HL-60 (cell line): ENCODE data around the gene FARP1.

Experiments
- DNase-seq, 2 experiments: peaks; one replicate each; pipeline ENCODE4 v3.0.0-alpha.2; 2010 to 2020; ENCODE audit warnings: low read depth in 1 of 2, low spot score in 1 of 2
- H3K27ac ChIP-seq: fragments of 250-450 bp; sonication (Bioruptor Pico); replicated peaks from 2 replicates; pipeline ENCODE4 v1.5.1; 2020; ENCODE audit warnings: mild to moderate bottlenecking, moderate library complexity
- H3K27me3 ChIP-seq: fragments of 250-450 bp; sonication (Bioruptor Pico); 2 replicates; pipeline ENCODE4 v1.5.1; 2021; ENCODE audit warnings: mild to moderate bottlenecking, moderate library complexity; ENCODE audit not compliant: insufficient read depth, poor library complexity, severe bottlenecking
- H3K4me3 ChIP-seq: replicated peaks from 2 replicates; pipeline ENCODE4 v1.5.1; 2011; ENCODE audit warnings: mild to moderate bottlenecking, control low read depth, low read length; ENCODE audit not compliant: insufficient read depth
- GABPA ChIP-seq: IDR thresholded peaks from 2 replicates; pipeline ENCODE4 v1.6.1; 2012; ENCODE audit warnings: low read depth
- POLR2AphosphoS5 ChIP-seq: IDR thresholded peaks from 2 replicates; pipeline ENCODE4 v1.6.1; 2012; ENCODE audit warnings: low read depth
- REST ChIP-seq: IDR thresholded peaks from 2 replicates; pipeline ENCODE4 v1.6.1; 2012; ENCODE audit warnings: low read depth; ENCODE audit not compliant: insufficient replicate concordance
- SPI1 ChIP-seq: IDR thresholded peaks from 2 replicates; pipeline ENCODE4 v1.6.1; 2012; ENCODE audit warnings: low read depth, mild to moderate bottlenecking, borderline replicate concordance
- TF ChIP-seq, protein P1 (sequence below): IDR thresholded peaks from one replicate; pipeline ENCODE4 v1.5.1; 2011; ENCODE audit warnings: low read length, control low read depth, inconsistent platforms; ENCODE audit not compliant: insufficient read depth

Gene FARP1

DNA sequence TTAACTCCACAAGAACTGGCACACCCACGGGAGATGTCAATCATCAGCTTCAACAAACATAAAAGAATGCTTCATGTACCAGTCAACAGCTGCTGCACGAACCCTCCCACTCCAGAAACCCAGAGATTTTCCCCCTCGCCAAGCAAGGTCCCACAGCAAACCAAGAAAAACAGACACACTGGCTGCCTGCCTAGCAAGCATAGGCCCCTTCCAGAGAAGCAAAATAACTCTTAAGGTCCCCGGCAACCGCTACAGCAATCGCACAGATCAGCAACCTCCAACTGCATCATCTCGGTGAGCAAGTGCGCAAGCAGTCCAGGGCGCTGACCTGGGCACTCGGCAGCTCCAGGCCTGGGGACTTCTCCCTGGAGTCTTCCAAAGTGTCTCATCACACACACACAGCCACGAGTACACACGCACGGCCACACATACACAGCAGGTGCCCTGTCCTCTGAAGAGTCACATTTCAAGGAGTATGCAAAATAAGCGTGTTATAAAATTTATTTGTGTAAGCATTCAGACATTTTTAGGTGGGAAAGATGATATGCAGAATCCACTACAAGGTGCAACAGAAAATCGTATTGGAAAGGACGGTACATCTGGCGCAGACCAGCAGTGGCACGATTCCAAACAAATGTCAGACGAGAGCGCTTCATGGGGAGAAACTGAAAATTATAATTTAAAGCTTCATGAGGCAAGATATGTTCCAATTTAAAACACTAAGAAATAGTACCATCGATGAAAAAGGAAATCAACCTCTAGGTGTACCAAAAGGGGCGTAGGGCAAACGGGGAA, 309.0 kb downstream of the FARP1 start:
- TF ChIP-seq POLR2AphosphoS5 (no peak), SPI1 (no peak), GABPA (no peak), REST (no peak)
- TF ChIP-seq, protein P1, sequence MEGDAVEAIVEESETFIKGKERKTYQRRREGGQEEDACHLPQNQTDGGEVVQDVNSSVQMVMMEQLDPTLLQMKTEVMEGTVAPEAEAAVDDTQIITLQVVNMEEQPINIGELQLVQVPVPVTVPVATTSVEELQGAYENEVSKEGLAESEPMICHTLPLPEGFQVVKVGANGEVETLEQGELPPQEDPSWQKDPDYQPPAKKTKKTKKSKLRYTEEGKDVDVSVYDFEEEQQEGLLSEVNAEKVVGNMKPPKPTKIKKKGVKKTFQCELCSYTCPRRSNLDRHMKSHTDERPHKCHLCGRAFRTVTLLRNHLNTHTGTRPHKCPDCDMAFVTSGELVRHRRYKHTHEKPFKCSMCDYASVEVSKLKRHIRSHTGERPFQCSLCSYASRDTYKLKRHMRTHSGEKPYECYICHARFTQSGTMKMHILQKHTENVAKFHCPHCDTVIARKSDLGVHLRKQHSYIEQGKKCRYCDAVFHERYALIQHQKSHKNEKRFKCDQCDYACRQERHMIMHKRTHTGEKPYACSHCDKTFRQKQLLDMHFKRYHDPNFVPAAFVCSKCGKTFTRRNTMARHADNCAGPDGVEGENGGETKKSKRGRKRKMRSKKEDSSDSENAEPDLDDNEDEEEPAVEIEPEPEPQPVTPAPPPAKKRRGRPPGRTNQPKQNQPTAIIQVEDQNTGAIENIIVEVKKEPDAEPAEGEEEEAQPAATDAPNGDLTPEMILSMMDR = no peak
- H3K27me3 ChIP-seq = no peaks in the 10 kb centered on the region
- no peak overlapping the region for H3K27ac ChIP-seq
- no peak for DNase-seq
- no peak overlapping the region for H3K4me3 ChIP-seq

DNA sequence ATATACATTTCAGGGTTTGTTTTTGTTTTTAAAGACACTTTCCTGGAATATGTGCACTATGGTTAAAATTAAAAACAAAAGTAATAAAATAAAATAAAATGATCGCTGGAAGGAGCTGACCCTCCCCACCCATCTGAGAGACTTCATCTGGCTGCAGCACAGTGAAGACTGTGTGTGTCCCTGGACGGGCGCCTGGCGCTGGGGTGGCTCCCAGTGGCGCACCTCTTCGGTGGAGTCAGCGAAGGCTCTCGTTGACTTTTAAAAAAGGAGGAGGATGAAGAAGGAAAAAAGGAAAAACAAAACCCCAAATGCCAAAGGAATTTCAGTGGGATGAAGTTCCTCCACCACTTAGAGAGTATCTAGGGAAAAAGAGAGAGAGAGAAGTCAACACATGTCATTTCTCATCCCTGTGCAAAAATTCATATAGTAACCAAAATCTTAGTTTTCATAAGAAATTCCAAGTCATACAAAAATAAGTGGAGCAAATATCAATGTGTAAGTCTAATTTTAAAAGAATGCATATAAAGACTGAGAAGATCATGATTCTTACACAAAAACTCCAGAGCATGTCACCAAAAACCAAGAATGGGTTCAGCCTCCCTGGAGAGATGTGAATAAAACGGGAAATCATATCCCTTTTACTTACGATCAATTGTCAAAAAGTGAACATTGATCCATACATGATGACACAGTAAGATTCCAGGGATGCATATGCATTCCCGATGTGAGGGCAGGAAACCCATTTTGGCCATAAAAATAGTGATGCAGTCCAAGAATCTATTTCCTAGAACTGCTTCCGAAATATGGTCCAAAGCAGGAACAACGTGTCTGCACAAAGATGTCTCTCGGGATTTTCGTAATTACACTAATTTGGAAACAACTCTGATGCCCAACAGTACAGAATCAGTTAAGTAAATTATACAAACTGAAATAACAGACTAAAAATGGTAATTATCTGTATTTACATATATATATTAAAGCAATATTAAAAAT, 310.3 kb downstream of the FARP1 start:
- Histone ChIP-seq H3K27ac (no peak overlapping the region), H3K27me3 (no peaks in the 10 kb centered on the region)
- TF ChIP-seq REST = no peak
- TF ChIP-seq SPI1 = no peak
- TF ChIP-seq GABPA = no peak
- TF ChIP-seq POLR2AphosphoS5 = no peak
- TF ChIP-seq, protein P1 = no peak

DNA sequence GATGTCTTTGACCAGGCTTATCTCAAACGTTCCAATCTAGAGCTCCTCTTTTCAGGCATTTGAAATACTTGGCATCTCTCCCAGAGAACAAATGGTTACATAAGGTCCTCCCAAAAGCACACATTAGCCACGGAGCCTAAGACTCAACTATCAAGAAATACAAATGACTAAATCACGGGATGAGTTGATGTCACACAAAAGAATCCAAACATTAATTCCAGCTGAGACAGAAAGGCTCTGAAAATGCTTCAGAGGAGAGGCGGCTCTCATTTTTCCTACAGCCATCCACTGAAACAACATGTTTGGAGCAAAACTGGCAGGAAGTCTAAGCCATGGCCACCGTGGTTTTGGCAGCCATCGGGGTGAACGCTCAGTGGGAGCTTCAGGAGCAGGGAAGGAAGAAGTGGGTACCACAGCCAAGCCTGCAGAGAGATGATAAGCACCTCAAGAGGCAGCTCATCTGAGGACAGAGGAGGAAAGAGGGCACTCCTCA, 311.5 kb downstream of the FARP1 start:
- TF ChIP-seq, protein P1 = no peak
- TF ChIP-seq REST (no peak), SPI1 (no peak), GABPA (no peak), POLR2AphosphoS5 (no peak)
- Histone ChIP-seq H3K27me3 (no peaks in the 10 kb centered on the region), H3K27ac (no peak overlapping the region), H3K4me3 (no peak overlapping the region)
- DNase-seq = no peak

More for the DNA sequence above, 310.3 kb downstream of the FARP1 start:
- no peak for DNase-seq
- H3K4me3 ChIP-seq = no peak overlapping the region
